ENCODE data around the gene RNF2.
"Not testable (repeated sequence)": the region's sequence is repeated elsewhere in the genome, so short reads cannot be mapped to it uniquely, and the experiment has no call there.

The RNF2 gene

DNA sequence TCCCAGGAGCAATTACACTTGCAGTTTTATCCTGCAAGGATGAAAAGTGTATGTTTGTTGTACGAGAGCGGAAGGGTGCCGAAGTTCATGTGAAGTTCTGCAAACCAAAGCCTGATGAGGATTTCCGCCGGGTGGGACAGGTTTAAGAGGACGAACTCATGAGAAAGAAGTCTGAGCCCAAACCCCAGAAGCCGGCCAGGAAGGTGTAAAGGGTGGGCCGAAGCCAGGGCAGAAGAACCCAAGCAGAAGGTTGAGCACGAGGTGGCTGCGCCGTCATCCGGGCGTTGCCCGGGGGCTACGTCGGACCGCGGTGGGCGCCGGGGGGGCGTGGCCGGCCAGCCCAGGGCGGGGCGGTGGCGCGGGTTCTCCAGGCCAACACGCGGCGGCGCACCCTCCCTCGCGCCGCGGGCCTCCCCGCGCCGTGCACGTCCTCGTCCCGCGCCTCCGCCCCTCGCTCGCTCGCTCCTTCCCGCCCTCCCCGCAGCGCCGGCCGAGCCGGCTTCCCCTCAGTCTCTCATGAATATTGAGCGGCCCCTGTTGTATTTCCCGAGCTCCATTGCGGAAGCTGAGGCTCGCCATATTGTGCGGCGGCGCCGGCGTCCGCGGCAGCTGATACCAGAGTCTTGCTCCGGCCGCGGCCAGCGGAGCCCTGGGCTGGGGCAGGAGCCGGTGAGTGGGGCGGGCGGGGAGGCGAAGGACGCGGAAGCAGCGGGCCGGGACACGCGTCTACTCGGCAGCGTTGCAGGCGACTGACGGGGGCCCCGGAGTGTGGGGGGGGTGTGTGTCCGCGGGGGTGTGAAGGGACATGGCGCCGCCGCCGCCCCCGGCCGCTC, at the start of gene RNF2:
RNF2 (plus strand) TSS at position 578 of the 833 bp plus-strand sequence. CDS start 41,996 bp downstream, outside the sequence.
- DNase-seq (ENCODE audit: low read depth in 2 of 2, low spot score in 1 of 2): peak; percentile 45 to 59

GRCh38 chr1:184999974-185000373, 45.4 kb upstream of the RNF2 start:
- DNase-seq (ENCODE audit: low read depth in 2 of 2, low spot score in 1 of 2): not testable (repeated sequence)

GRCh38 chr1:185001312-185001880, 44.0 kb upstream of the RNF2 start:
- DNase-seq (ENCODE audit: low read depth in 2 of 2, low spot score in 1 of 2): not testable (repeated sequence)

- no peak for DNase-seq (ENCODE audit: low read depth in 2 of 2, low spot score in 1 of 2)
These were observed 36.5 kb upstream of the RNF2 start for GRCh38 chr1:185008838-185009237.

- DNase-seq (ENCODE audit: low read depth in 2 of 2, low spot score in 1 of 2): no peak
These were observed 35.0 kb upstream of the RNF2 start for GRCh38 chr1:185010361-185010760.

GRCh38 chr1:185014941-185015340, 30.4 kb upstream of the RNF2 start:
- DNase-seq (ENCODE audit: low read depth in 2 of 2, low spot score in 1 of 2): no peak

DNA sequence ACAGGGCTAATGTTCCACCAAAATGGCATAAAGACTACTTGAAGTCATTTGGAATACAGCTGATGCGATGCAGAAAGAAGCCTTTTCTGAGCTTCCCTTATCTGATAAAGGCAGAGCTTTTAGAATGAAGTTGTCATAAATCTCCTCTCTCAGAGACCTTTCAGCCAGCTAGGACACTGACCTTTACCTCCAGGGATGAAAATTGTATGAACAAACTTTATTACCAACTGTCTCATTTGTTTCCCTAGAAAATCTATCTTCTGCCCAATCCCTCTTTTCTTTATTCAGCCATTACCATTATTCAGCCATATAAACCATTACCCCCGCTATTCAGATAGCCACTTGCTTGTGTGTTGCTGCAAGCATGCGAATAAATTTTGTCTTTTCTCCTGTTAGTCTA, 29.7 kb upstream of the RNF2 start:
- DNase-seq (ENCODE audit: low read depth in 2 of 2, low spot score in 1 of 2): no peak

- no peak for DNase-seq (ENCODE audit: low read depth in 2 of 2, low spot score in 1 of 2)
These were observed 28.5 kb upstream of the RNF2 start for GRCh38 chr1:185016880-185017279.

DNA sequence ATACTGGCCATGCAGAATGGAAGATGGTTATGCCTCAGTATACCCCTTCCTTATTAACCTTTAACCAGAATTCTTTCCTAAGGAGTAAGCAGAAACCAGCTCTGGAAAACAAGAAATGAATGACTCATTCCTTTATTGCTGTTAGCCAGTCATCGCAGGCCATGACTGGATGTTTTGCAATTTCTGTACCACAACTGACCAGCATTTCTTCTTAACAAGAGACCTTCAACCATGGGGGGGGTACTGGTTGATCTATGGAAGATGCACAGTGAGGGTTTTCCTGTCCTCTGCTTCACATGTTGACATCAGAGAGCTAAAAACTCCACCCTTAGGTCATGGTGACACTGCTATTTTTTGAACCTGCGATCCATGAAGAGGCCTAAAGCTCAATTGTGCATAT, 28.0 kb upstream of the RNF2 start:
- no peak for DNase-seq (ENCODE audit: low read depth in 2 of 2, low spot score in 1 of 2)

- no peak for DNase-seq (ENCODE audit: low read depth in 2 of 2, low spot score in 1 of 2)
These were observed 27.4 kb upstream of the RNF2 start for GRCh38 chr1:185017966-185018365.

- DNase-seq (ENCODE audit: low read depth in 2 of 2, low spot score in 1 of 2): no peak
These were observed 18.0 kb upstream of the RNF2 start for GRCh38 chr1:185027252-185027882.

- no peak for DNase-seq (ENCODE audit: low read depth in 2 of 2, low spot score in 1 of 2)
These were observed 11.7 kb upstream of the RNF2 start for GRCh38 chr1:185033686-185034085.

- no peak for DNase-seq (ENCODE audit: low read depth in 2 of 2, low spot score in 1 of 2)
These were observed 10.1 kb upstream of the RNF2 start for GRCh38 chr1:185035258-185035657.

GRCh38 chr1:185038813-185039376, 6.5 kb upstream of the RNF2 start:
- no peak for DNase-seq (ENCODE audit: low read depth in 2 of 2, low spot score in 1 of 2)

GRCh38 chr1:185039726-185040407, 5.5 kb upstream of the RNF2 start:
- DNase-seq (ENCODE audit: low read depth in 2 of 2, low spot score in 1 of 2): no peak

DNA sequence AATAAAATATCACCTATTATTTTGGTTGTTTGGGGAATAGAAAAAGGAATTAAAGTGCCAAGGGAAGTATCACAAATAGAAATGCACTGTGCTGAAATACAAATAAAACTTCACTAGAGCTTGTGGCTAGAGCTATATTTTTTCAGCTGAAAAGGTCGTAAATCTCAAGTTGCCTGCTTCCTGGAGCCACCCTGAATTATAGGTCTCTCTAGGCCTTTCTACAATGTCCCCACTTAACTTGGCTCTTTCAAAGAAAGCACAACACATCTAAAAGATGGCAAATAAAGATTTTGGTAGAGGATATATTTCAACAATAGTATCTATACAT, 5.0 kb upstream of the RNF2 start:
- no peak for DNase-seq (ENCODE audit: low read depth in 2 of 2, low spot score in 1 of 2)

DNA sequence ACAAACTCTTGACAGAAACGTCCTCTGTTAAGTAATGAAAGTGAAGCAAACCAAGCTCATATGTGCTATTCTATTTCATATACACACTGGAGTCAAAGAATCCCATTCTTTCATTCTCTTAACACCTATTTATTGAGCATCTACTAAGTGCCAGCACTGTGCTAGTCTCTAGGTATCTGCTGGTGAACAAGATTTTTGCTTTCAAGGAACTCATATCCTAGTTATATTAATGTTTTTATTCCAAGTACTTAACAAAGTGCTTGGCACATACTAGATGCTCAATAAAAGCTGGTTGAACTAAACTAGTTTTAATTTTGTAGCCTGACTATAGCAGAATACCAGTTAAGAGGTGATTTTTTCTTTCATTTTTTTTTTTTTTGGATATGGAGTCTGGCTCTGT, 3.6 kb upstream of the RNF2 start:
- DNase-seq (ENCODE audit: low read depth in 2 of 2, low spot score in 1 of 2): no peak

DNA sequence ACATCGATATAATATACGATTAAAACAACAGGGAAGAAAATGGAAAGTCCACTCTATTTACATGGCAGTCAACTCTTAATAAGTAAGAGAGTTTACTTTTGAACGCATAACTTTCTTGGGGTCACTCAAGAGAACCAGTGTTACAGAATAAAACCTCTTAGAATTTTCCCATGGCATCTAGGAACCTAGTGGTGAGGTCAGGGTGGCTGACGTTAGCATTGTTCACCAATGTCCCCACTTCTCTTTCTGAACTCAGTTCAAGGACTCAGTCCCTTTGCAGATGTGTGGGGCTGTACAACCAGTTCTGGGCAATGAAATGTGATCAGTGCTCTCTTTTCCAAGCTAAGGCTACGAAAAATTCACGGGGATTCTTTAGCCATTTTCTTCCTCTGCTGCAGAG, 2.6 kb upstream of the RNF2 start:
- DNase-seq (ENCODE audit: low read depth in 2 of 2, low spot score in 1 of 2): no peak

- DNase-seq (ENCODE audit: low read depth in 2 of 2, low spot score in 1 of 2): no peak
These were observed 971 bp upstream of the RNF2 start for GRCh38 chr1:185044387-185044786.

GRCh38 chr1:185045814-185046492, 595 bp downstream of the RNF2 start:
- DNase-seq (ENCODE audit: low read depth in 2 of 2, low spot score in 1 of 2): no peak

GRCh38 chr1:185046668-185047067, 1.3 kb downstream of the RNF2 start:
- DNase-seq (ENCODE audit: low read depth in 2 of 2, low spot score in 1 of 2): no peak
